HEK293 (cell line): Measurements from ENCODE around the gene C11orf54.

ENCODE experiments used
- BCL6B ChIP-seq: fragments of 450-650 bp; formaldehyde crosslinking; IDR thresholded peaks from 2 replicates; pipeline ENCODE4 v1.5.1; 2017; ENCODE audit warnings: missing biosample characterization, missing genetic modification characterization
- CTCF ChIP-seq: fragments of 450-650 bp; formaldehyde crosslinking; IDR thresholded peaks from 2 replicates; pipeline ENCODE4 v1.5.1; 2016; ENCODE audit warnings: missing biosample characterization, missing genetic modification characterization
- HIC1 ChIP-seq: fragments of 450-650 bp; formaldehyde crosslinking; IDR thresholded peaks from 2 replicates; pipeline ENCODE4 v1.5.1; 2016; ENCODE audit warnings: missing biosample characterization, missing genetic modification characterization
- HOXC10 ChIP-seq: sonication (generic); formaldehyde crosslinking; IDR thresholded peaks from 2 replicates; pipeline ENCODE4 v1.8.1; 2023; ENCODE audit warnings: mild to moderate bottlenecking, missing genetic modification reagents
- MZF1 ChIP-seq: fragments of 450-650 bp; formaldehyde crosslinking; IDR thresholded peaks from 2 replicates; pipeline ENCODE4 v1.5.1; 2017; ENCODE audit warnings: missing biosample characterization, missing genetic modification characterization, borderline replicate concordance
- ZBTB7A ChIP-seq: fragments of 450-650 bp; formaldehyde crosslinking; IDR thresholded peaks from 2 replicates; pipeline ENCODE4 v1.5.1; 2016; ENCODE audit warnings: low read depth, missing biosample characterization, missing genetic modification characterization
- ZNF175 ChIP-seq: fragments of 450-650 bp; formaldehyde crosslinking; IDR thresholded peaks from 2 replicates; pipeline ENCODE4 v1.5.1; 2016; ENCODE audit warnings: missing biosample characterization, missing genetic modification characterization
- ZNF184 ChIP-seq: fragments of 450-650 bp; IDR thresholded peaks from 2 replicates; pipeline ENCODE4 v1.5.1; 2018; ENCODE audit warnings: missing biosample characterization, mild to moderate bottlenecking, missing genetic modification characterization
- ZNF274 ChIP-seq, 2 experiments: fragments of 200-500 bp in 1 of 2; fragments of 450-650 bp in 1 of 2; sonication (Bioruptor generic) in 1 of 2; formaldehyde crosslinking in 1 of 2; IDR thresholded peaks; 2 replicates each; pipeline versions ENCODE4 v1.5.1 to v1.6.1; 2014 to 2016; ENCODE audit warnings: borderline replicate concordance in 1 of 2, inconsistent platforms in 1 of 2, low read length in 1 of 2, missing biosample characterization in 1 of 2, missing genetic modification characterization in 1 of 2
- ZNF596 ChIP-seq: fragments of 450-650 bp; IDR thresholded peaks from 2 replicates; pipeline ENCODE4 v1.5.0; 2018; ENCODE audit warnings: missing biosample characterization, mild to moderate bottlenecking, missing genetic modification characterization, moderate library complexity
- ZNF623 ChIP-seq: fragments of 450-650 bp; formaldehyde crosslinking; IDR thresholded peaks from 2 replicates; pipeline ENCODE4 v1.5.1; 2016; ENCODE audit warnings: missing biosample characterization, missing genetic modification characterization
- ZNF777 ChIP-seq: fragments of 450-650 bp; formaldehyde crosslinking; IDR thresholded peaks from 2 replicates; pipeline ENCODE4 v1.5.1; 2017; ENCODE audit warnings: missing biosample characterization, missing genetic modification characterization, borderline replicate concordance
- ZSCAN16 ChIP-seq: fragments of 450-650 bp; formaldehyde crosslinking; IDR thresholded peaks from 2 replicates; pipeline ENCODE4 v1.5.1; 2016; ENCODE audit warnings: missing biosample characterization, missing genetic modification characterization
- TF ChIP-seq, protein P1 (sequence below): fragments of 450-650 bp; formaldehyde crosslinking; IDR thresholded peaks from 2 replicates; pipeline ENCODE4 v1.5.1; 2016; ENCODE audit warnings: missing biosample characterization, missing genetic modification characterization

- TF ChIP-seq HOXC10 (CRISPR knock-in tag) (no peak), ZNF175 (tag by site-specific recombination) (no peak), ZNF184 (no peak), CTCF (tag by site-specific recombination) (no peak), ZBTB7A (no peak), MZF1 (no peak), ZNF274 (IDR thresholded peaks at IDR 0.05; ENCODE audit: low read length) (no peak), ZNF274 (tag by site-specific recombination; IDR thresholded peaks at IDR 0.05; ENCODE audit: borderline replicate concordance) (no peak), ZNF623 (tag by site-specific recombination) (no peak), ZSCAN16 (no peak), ZNF596 (no peak), HIC1 (tag by site-specific recombination) (no peak), BCL6B (no peak), ZNF777 (tag by site-specific recombination) (no peak)
- TF ChIP-seq, protein P1, sequence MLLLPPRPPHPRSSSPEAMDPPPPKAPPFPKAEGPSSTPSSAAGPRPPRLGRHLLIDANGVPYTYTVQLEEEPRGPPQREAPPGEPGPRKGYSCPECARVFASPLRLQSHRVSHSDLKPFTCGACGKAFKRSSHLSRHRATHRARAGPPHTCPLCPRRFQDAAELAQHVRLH (tag by site-specific recombination) = no peak
Measured at GRCh38 chr11:93767018-93767417, 25.5 kb downstream of the C11orf54 start.
